HepG2 (cell line): ENCODE data around the gene TMEM19. TPM values are rescaled to one million over a fixed set of nuclear protein-coding genes. Genes with fewer than 3 reads are reported as not detected.

Source experiments
- ESRRA ChIP-seq: sonication (generic); formaldehyde crosslinking; IDR thresholded peaks from 2 replicates; pipeline ENCODE4 v1.5.1; 2020; ENCODE audit warnings: mild to moderate bottlenecking, low read depth, missing genetic modification reagents
- FOXK2 ChIP-seq: fragments of 450-650 bp; IDR thresholded peaks from 2 replicates; pipeline ENCODE4 v1.6.1; 2016
- GABPA ChIP-seq, 2 experiments: IDR thresholded peaks; 2 replicates each; pipeline ENCODE4 v1.6.1; 2011 to 2016; ENCODE audit warnings: low read depth in 2 of 2, low read length in 1 of 2, missing biosample characterization in 1 of 2, missing genetic modification characterization in 1 of 2
- GTF2F1 ChIP-seq: fragments of 150-350 bp; IDR thresholded peaks from 2 replicates; pipeline ENCODE4 v1.6.1; 2014; ENCODE audit warnings: low read length
- KLF16 ChIP-seq, 2 experiments: sonication (generic) in 1 of 2; formaldehyde crosslinking in 1 of 2; IDR thresholded peaks; 2 replicates each; pipeline versions ENCODE4 v1.6.1 to v1.8.0; 2016 to 2023; ENCODE audit warnings: missing genetic modification reagents in 2 of 2, missing compliant biosample characterization in 1 of 2
- PHF21A ChIP-seq: sonication (generic); formaldehyde crosslinking; IDR thresholded peaks from 2 replicates; pipeline ENCODE4 v1.5.0; 2020; ENCODE audit warnings: mild to moderate bottlenecking, missing genetic modification reagents
- RARG ChIP-seq: sonication (generic); formaldehyde crosslinking; IDR thresholded peaks from 2 replicates; pipeline ENCODE4 v1.4.0; 2020; ENCODE audit warnings: low read depth, mild to moderate bottlenecking, missing genetic modification reagents
- SATB2 ChIP-seq: sonication (generic); formaldehyde crosslinking; IDR thresholded peaks from 2 replicates; pipeline ENCODE4 v1.5.0; 2020; ENCODE audit warnings: missing genetic modification reagents
- SIN3B ChIP-seq: fragments of 150-350 bp; IDR thresholded peaks from 2 replicates; pipeline ENCODE4 v1.6.1; 2014; ENCODE audit warnings: low read length
- SRSF9 ChIP-seq: fragments of 200-400 bp; formaldehyde crosslinking; IDR thresholded peaks from 2 replicates; pipeline ENCODE4 v1.6.1; 2018; ENCODE audit warnings: borderline replicate concordance, mild to moderate bottlenecking, low read depth, low read length; ENCODE audit not compliant: insufficient read depth, poor library complexity, severe bottlenecking
- U2AF2 ChIP-seq: fragments of 200-400 bp; formaldehyde crosslinking; IDR thresholded peaks from 2 replicates; pipeline ENCODE4 v1.6.1; 2017; ENCODE audit warnings: low read depth, mild to moderate bottlenecking, low read length
- ZBTB38 ChIP-seq: sonication (generic); formaldehyde crosslinking; IDR thresholded peaks from 2 replicates; pipeline ENCODE4 v1.5.1; 2020; ENCODE audit warnings: mild to moderate bottlenecking, missing genetic modification reagents
- ZBTB44 ChIP-seq: sonication (generic); formaldehyde crosslinking; IDR thresholded peaks from 2 replicates; pipeline ENCODE4 v1.4.0; 2020; ENCODE audit warnings: missing genetic modification reagents
- ZNF124 ChIP-seq: sonication (generic); formaldehyde crosslinking; IDR thresholded peaks from 2 replicates; pipeline ENCODE4 v1.4.0; 2020; ENCODE audit warnings: missing genetic modification reagents
- ZNF17 ChIP-seq: sonication (generic); formaldehyde crosslinking; IDR thresholded peaks from 2 replicates; pipeline ENCODE4 v1.5.0; 2020; ENCODE audit warnings: mild to moderate bottlenecking, missing genetic modification reagents
- ZNF720 ChIP-seq: sonication (generic); formaldehyde crosslinking; IDR thresholded peaks from 2 replicates; pipeline ENCODE4 v1.4.0; 2020; ENCODE audit warnings: missing genetic modification reagents
- ZNF746 ChIP-seq: sonication (generic); formaldehyde crosslinking; IDR thresholded peaks from 2 replicates; pipeline ENCODE4 v1.8.0; 2022; ENCODE audit warnings: mild to moderate bottlenecking, missing genetic modification reagents
- ZNF766 ChIP-seq: sonication (generic); formaldehyde crosslinking; IDR thresholded peaks from 2 replicates; pipeline ENCODE4 v1.5.0; 2020; ENCODE audit warnings: missing genetic modification reagents, borderline replicate concordance
- ZSCAN5A ChIP-seq: sonication (generic); formaldehyde crosslinking; IDR thresholded peaks from 2 replicates; pipeline ENCODE4 v1.8.0; 2022; ENCODE audit warnings: mild to moderate bottlenecking, missing genetic modification reagents, borderline replicate concordance
- polyA plus RNA-seq, 8 experiments: library from polyadenylated mRNA; depleted of rRNA in 3 of 8; stranded (reverse) in 7 of 8; unstranded in 1 of 8; fragments of >200 nt; fragmentation: Illumina TruSeq in 4 of 8; extraction: Trizol in 4 of 8; gene quantifications; 2 replicates each; pipeline versions ENCODE4 v1.2.1 to v1.2.3, GENCODE V29; 2011 to 2016; ENCODE audit warnings: low read depth in 4 of 8, missing spikeins in 1 of 8, mixed read lengths in 1 of 8; ENCODE audit not compliant: insufficient read depth in 1 of 8
- total RNA-seq, 5 experiments: library from RNA; depleted of rRNA; stranded (reverse); fragments of >200 nt; fragmentation: Illumina TruSeq; extraction: Trizol; gene quantifications; 2 replicates each; pipeline ENCODE4 v1.2.3, GENCODE V29; 2016; ENCODE audit warnings: low read depth in 1 of 5
- TF ChIP-seq, protein P1 (sequence below): sonication (generic); formaldehyde crosslinking; IDR thresholded peaks from 2 replicates; pipeline ENCODE4 v1.5.1; 2020; ENCODE audit warnings: mild to moderate bottlenecking, missing genetic modification reagents, moderate library complexity
- TF ChIP-seq, protein P2 (sequence below): IDR thresholded peaks from 2 replicates; pipeline ENCODE4 v1.6.1; 2016; ENCODE audit warnings: missing genetic modification reagents, missing compliant biosample characterization

TMEM19 gene
- total and polyA plus RNA-seq, 2 of the 13 experiments (the other 11 are each of a cell fraction or from before 2014, with no cell fraction given) = 16.9 to 22.5 TPM

DNA sequence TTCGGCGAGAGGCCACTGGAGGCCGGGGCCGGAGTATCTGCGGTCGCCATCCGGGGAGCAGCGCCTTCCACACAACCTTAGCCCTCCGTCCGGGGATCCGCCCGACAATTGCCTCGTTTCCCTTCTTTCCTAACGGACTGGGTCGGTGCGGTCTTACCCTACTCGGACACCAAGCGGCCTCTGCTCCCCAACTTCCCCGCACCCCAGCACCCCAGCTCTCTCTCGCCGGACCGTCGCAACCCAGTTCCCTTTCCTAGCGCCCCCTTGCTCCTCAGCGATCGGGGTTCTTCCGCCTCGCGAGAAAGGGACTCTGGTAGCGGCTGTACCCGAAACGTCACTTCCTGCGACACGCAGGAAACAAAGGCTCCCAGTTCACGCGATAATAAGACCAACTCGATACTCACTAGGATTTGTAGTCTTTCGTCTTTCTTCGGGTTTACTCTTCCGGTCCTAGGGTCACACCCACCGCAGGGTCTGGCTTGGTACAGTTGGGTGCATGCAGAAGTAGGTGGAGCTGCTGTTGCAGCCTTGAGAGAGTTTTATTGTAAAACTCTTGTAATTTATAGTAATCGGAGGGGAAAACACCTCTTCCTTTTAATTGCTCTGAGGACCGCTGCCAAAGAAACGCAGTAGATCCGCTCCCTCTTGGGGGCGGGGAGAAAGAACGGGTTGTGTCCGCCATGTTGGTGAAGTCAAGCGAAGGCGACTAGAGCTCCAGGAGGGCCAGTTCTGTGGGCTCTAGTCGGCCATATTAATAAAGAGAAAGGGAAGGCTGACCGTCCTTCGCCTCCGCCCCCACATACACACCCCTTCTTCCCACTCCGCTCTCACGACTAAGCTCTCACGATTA lies 22.1 kb upstream of the TMEM19 start, which contains the start of the genes THAP2 and ZFC3H1 (continued):
- no peak for TF ChIP-seq ZNF746 (CRISPR knock-in tag)
- no peak for TF ChIP-seq ESRRA
- TF ChIP-seq ZSCAN5A = no peak
- 0 out of 2 replicates have a peak, but pooled peaks have one; percentile 73 for TF ChIP-seq GTF2F1
- TF ChIP-seq SATB2 (CRISPR knock-in tag) = no peak
- TF ChIP-seq SIN3B = no peak
- no peak for TF ChIP-seq U2AF2
- peak; percentile 41; the same call in 1 of the 2 replicates for TF ChIP-seq ZNF124 (CRISPR knock-in tag)
- no peak; the same call in 1 of the 2 replicates for TF ChIP-seq ZBTB38 (CRISPR knock-in tag)
- 0 out of 2 replicates have a peak, but pooled peaks have one; percentile 11 for TF ChIP-seq PHF21A (CRISPR knock-in tag)
- TF ChIP-seq, protein P1, sequence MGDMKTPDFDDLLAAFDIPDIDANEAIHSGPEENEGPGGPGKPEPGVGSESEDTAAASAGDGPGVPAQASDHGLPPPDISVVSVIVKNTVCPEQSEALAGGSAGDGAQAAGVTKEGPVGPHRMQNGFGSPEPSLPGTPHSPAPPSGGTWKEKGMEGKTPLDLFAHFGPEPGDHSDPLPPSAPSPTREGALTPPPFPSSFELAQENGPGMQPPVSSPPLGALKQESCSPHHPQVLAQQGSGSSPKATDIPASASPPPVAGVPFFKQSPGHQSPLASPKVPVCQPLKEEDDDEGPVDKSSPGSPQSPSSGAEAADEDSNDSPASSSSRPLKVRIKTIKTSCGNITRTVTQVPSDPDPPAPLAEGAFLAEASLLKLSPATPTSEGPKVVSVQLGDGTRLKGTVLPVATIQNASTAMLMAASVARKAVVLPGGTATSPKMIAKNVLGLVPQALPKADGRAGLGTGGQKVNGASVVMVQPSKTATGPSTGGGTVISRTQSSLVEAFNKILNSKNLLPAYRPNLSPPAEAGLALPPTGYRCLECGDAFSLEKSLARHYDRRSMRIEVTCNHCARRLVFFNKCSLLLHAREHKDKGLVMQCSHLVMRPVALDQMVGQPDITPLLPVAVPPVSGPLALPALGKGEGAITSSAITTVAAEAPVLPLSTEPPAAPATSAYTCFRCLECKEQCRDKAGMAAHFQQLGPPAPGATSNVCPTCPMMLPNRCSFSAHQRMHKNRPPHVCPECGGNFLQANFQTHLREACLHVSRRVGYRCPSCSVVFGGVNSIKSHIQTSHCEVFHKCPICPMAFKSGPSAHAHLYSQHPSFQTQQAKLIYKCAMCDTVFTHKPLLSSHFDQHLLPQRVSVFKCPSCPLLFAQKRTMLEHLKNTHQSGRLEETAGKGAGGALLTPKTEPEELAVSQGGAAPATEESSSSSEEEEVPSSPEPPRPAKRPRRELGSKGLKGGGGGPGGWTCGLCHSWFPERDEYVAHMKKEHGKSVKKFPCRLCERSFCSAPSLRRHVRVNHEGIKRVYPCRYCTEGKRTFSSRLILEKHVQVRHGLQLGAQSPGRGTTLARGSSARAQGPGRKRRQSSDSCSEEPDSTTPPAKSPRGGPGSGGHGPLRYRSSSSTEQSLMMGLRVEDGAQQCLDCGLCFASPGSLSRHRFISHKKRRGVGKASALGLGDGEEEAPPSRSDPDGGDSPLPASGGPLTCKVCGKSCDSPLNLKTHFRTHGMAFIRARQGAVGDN = peak; percentile 68
- TF ChIP-seq SRSF9 = no peak
- TF ChIP-seq ZNF17 (CRISPR knock-in tag) = no peak
- no peak; the same call in 1 of the 2 replicates for TF ChIP-seq ZBTB44 (CRISPR knock-in tag)
- TF ChIP-seq GABPA (IDR thresholded peaks at IDR 0.05; ENCODE audit: low read depth, low read length) = peak; percentile 86
- TF ChIP-seq GABPA (CRISPR knock-in tag; IDR thresholded peaks at IDR 0.05; ENCODE audit: low read depth) = peak; percentile 97
- TF ChIP-seq RARG (CRISPR knock-in tag) = no peak
- TF ChIP-seq KLF16 (CRISPR knock-in tag; IDR thresholded peaks at IDR 0.05) = no peak
- TF ChIP-seq ZNF720 (CRISPR knock-in tag) = no peak
- TF ChIP-seq FOXK2 = peak; percentile 55; the same call in 1 of the 2 replicates
- TF ChIP-seq ZNF766 (CRISPR knock-in tag) = no peak
- TF ChIP-seq, protein P2, sequence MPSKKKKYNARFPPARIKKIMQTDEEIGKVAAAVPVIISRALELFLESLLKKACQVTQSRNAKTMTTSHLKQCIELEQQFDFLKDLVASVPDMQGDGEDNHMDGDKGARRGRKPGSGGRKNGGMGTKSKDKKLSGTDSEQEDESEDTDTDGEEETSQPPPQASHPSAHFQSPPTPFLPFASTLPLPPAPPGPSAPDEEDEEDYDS (CRISPR knock-in tag) = peak; percentile 81
